Retinal pigment epithelial cell (primary cell): Measurements from ENCODE around the gene NUP93.

Source experiments
- DNase-seq: peaks from one replicate; pipeline ENCODE4 v3.0.0-alpha.2; 2010; ENCODE audit warnings: low read depth
- H3K4me3 ChIP-seq: 2 replicates; pipeline ENCODE4 v1.5.1; 2011; ENCODE audit warnings: mild to moderate bottlenecking, low read length, control low read depth, moderate library complexity
- CTCF ChIP-seq: conservative IDR thresholded peaks from 2 replicates; pipeline ENCODE4 v1.5.1; 2011; ENCODE audit warnings: low read depth, low read length, control low read depth, inconsistent platforms

NUP93 gene

GRCh38 chr16:56684926-56685590 is 44.9 kb upstream of the NUP93 start:
- no peak for TF ChIP-seq CTCF
- DNase-seq, result no peak
- H3K4me3 ChIP-seq, result no peak overlapping the region

GRCh38 chr16:56686758-56687157 is 43.2 kb upstream of the NUP93 start:
- no peak for DNase-seq
- TF ChIP-seq CTCF, result no peak
- H3K4me3 ChIP-seq, result no peak overlapping the region

- no peak for TF ChIP-seq CTCF
- no peak overlapping the region for H3K4me3 ChIP-seq
- DNase-seq, result no peak
Observed at GRCh38 chr16:56688762-56689161, 41.2 kb upstream of the NUP93 start.

- H3K4me3 ChIP-seq, result no peak overlapping the region
- no peak for DNase-seq
- no peak for TF ChIP-seq CTCF
Observed at GRCh38 chr16:56689171-56689570, 40.8 kb upstream of the NUP93 start.

GRCh38 chr16:56690420-56691122 is 39.4 kb upstream of the NUP93 start:
- TF ChIP-seq CTCF, result no peak
- no peak overlapping the region for H3K4me3 ChIP-seq
- no peak for DNase-seq

GRCh38 chr16:56691885-56692284 is 38.0 kb upstream of the NUP93 start:
- no peak for TF ChIP-seq CTCF
- peak; percentile 41 for DNase-seq
- H3K4me3 ChIP-seq, result no peak overlapping the region

GRCh38 chr16:56695246-56695645 is 34.7 kb upstream of the NUP93 start:
- no peak for DNase-seq
- no peak for TF ChIP-seq CTCF
- no peak overlapping the region for H3K4me3 ChIP-seq
